HG02870 (cell line): ENCODE data around the gene GPR183.

Source experiments
- ATAC-seq: cut with Tn5 transposase; IDR thresholded peaks from one replicate; pipeline ENCODE4 v1.9.1; 2021; ENCODE audit warnings: mild to moderate bottlenecking, moderate library complexity; ENCODE audit not compliant: unreplicated experiment

Gene GPR183

DNA sequence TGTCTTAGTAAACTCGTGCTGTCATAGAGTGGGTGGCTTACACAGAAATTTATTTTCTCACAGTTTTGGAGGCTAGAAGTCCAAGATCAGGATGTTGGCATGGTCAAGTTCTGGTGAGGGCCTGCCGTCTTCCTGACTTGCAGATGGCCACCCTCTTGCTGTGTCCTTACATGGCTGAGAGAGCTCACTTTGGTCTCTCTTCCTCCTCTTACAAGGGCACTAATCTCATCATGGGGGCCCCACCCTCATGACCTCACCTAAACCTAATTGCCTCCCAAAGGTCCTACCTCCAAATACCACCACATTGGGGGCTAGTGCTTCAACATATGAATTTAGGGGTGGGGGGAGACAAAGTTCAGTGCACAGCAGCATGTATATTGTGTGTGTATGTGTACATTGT, 34.7 kb downstream of the GPR183 start:
- no peak for ATAC-seq

DNA sequence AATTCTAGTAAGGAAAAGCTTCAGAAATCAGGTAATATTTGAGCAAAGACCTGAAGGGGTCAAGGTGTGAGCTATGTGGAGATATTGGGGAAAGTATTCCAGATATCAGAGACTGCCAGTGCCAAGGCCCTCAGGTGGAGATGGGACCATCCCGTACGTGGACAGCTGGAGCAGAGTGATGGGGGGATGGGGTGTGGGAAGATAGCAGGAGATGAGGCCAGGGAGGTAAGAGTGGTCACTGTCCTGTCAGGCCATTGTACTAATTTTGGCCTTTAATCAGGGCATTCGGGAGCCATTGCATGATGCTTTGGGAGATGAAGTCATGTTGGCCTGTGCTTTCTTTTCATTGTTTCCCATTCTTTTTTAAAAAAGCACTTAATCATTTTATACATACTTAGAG, 36.0 kb downstream of the GPR183 start:
- no peak for ATAC-seq

DNA sequence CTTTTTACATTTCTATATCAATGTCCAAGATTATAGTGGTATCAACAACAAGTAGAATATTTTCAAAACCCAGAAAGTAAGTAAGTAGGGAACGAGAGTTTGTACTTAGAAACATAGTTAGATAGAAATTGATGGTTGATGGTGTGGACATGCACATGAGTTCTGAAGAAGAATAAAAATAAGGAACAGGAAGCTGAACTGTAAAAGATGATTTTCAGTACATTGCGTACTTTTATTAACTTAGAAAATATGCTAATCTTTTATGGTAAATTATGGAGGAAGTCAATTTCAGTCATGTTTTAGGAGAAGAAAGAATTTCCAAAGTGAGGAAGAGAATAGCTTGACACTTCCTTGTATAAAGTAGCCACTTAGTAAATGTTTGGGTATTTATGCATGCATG, 36.7 kb downstream of the GPR183 start:
- no peak for ATAC-seq

DNA sequence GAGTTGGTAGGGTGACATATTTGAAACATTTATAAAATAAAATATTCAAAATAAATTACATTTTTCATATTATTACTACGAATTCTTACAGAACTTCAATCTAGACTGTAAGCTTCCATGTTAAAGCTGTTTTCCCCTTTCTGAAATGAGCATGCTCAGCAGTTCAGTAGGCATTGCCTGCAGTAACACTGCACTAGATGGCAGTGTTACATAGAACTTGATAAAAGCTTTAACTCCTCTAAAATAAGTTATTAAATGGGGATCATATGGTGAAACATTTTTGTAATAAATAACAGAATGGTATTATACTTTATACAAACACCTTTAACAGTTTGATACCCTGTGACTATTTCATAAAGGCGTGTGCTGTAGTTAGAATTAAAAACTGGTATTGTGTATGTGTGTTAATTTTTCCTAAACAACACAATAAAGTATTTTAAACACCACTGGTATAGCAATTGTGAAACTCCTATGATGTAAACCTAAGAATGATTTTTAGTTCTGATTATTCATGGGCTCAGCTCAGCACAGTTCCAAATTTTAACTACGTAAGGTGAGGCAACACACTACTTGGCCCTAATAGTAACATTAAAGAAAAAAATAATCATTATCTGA, 37.5 kb downstream of the GPR183 start:
- ATAC-seq: peak; percentile 74

DNA sequence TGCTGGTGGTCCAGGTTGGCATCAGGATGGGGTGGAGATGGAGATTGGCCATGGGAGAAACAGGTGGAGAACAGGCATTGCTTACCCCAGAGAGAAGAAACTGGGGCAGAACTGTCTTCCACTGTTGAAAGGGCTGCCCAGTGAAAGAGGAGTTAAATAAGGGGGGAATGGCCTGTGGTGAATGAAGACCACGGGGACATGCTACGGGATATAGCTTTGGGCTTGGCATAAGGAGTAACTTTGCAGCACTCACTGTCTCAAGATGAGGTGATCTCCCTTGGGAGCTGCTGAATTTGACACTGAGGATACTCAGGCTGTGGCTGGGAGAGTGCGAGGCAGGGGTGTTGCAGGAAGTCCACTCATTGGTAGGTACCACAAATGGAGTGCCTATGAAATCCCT, 38.4 kb downstream of the GPR183 start:
- ATAC-seq: no peak

DNA sequence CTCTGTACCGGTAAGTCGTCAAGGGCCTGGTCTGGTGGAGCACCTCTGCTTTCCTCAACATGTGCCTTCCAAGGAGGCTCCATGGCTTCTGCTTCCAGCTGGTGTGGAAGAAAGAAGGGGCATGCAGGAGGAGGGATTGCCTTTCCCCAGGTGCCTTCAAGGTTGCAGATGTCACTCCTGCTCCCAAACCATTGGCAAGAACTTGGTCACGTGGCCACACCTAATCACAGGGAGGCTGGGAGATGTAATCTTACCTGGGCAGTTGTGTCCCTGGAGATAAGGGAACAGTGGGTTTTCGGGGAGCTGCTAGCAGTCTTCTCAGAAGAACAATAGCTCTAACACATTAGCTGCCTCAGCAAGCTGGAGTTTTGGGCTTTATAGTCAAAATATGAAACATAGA, 39.3 kb downstream of the GPR183 start:
- no peak for ATAC-seq

DNA sequence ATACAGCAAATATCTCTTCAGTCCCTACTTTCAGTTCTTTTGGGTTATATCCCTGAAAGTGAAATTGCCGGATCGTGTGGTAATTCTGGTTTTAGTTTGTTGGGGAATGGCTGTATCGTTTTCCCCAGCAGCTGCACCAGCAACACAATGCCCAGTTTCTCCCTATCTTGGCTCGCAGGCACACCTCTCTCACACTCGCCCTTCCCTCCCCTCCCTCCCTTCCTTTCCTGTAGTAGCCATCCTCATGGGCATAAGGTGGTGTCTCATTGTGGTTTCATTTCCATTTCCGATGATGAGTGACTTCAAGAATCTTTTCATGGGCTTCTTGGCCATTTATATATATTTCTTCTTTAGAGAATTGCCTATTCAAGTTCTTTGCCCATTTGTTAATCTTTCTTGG, 40.4 kb downstream of the GPR183 start:
- ATAC-seq: no peak

DNA sequence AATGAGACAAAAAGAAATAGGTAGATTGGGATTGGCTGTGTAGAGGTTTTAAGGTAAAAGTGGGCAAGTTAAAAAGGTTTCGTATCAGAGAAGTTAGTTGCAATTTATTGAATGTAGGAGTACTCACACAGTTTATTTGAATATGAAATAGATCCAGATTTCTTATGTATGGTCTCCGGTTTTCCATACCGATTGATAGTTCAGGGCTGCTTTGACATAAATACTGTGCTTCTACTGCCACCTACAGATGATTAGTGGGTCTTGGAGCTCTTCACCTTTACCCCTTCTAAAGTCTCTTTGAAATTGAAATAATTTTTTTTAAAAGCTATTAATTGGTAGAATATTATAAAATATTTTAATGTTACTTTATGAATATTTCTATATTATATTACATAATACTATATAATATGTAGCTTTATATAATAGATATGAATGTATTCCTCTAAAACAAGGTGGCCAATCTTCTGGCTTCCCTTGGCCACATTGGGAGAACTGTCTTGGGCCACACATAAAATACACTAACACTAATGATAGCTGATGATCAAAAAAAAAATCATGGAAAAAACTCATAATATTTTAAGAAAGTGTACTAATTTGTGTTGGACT, 41.3 kb downstream of the GPR183 start:
- peak; percentile 45 for ATAC-seq

DNA sequence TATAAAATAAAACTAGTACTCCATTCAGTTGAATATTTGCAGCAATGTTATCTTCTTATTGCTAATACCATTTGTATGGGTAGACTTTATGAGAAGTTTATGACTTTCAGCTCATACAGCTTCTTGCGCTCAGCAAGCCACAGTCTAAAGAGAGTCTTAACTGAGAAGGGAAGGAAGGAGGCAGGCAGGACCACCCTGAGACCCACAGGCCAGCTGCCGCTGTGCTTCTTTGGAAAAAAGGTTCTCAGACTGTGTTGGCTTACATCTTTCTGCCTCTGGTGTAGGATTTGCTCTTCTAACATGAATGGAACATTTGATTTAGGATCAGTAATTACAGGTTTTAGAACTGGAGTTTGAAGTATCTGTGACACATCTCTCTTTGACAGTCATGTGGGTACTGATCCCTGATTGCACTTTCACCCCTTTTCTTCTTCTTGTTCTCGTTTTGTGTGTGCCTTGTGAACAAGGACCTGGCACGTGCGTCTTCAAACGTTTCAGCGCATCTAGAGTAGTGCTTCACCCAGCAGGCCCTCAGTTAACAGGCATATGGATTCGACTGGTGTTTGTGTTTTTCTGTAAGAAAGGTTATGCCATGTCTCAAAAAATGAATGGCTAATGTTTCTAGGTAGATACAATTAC, 41.9 kb downstream of the GPR183 start:
- no peak for ATAC-seq

DNA sequence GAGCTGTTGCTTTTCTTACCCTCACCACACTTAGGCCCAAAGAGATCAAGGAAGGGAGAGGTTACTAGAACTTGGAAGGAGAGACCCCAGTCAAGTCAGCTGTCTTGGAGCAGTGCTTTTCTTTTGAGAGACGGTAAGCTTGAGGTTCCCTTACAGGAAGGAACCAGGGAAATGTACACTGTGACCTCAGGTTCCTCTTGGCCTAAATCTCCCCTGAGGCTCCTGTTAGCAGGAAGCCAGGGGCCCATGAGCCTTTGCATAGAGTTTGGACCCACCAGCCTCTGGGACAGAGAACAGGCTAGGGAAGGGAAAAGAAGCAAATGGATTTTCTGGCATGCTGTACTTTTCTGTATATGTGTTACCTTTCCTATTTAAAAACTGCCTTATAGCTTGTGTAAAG, 43.1 kb downstream of the GPR183 start:
- ATAC-seq: no peak

DNA sequence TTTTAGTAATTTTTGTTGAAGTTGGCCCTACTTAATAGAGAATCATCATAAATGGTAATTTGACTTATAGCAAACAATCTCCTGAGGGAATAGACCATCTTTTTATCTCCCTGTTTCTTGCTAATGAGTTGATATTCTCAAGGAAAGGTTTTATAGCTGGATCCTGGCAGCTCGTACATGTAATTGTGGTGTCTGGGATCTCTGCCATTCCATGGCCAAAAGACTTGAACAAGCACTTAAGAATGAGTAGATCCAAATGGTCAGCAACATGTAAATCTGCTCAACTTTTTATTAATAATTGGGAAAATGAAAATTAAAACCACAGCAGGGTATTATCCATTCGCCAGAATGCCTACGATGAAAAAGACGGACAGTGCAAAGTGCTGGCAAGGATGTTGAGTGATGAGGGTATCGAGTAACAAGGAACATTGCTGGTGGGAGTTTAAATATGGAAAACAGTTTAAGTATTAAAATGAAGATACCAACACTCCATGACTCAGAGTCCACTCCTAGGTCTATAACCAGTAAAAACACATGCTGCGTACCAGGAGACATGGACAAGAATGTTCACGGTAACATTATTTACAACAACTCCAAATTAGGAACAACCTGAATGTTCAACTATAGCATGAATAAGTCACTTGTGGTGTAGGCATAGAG, 43.9 kb downstream of the GPR183 start:
- no peak for ATAC-seq

DNA sequence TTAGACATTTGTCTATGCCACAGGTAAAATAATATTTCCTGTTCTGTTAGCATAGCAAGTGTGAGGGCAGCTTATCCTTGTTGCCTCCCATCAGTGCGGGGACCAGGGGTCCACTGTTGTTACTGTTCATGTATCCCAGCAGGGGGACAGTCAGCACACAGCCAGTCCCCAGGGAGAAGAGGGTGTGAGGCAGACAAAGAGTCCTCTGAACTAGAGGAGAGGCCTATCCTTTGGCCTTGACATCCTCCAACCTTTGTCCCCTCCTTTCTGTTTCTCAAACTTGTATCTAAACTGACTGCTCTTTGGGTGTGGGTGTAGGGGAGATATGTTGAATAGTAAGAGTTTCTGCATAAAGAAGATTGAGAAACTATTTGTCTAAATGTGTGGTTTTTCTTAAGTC, 46.1 kb downstream of the GPR183 start:
- no peak for ATAC-seq

DNA sequence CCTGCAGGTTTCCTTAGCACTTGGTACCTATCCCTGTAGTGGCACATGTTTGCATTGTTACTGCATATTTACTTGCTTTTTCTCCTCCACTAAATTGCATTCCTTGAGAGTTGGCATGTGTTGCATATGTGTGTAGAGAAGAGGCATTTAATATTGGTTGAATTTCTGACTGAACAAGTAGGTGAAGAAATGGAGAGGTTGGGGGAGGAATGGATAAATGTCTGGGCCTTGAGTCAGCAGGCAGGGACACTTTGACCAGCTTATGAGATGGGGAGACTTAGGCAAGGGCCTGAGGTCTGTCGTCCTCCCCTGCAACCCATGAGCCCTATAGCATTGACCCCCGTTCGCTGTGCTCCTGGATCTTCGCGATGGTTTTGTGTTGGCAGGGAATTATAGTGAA, 47.0 kb downstream of the GPR183 start:
- ATAC-seq: no peak

DNA sequence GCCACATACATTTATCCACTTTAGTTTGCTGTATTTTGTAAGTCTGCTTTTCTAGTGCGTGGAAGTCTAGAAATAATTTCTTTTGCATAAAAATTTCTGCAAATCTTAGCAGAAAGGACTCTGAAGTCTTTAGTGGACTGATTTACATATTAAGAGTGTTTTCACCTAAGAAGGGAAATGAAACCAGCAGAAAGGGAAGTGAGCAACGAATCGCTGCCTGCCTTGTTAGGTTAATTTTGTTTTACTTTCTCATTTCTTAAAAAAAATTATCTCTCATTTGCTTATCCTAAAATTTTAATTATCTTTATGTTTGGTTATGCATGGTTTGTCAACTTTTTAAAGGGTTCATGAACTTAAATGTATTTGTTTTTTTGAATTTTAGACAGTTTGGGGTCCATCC, 48.3 kb downstream of the GPR183 start:
- peak; percentile 48 for ATAC-seq

DNA sequence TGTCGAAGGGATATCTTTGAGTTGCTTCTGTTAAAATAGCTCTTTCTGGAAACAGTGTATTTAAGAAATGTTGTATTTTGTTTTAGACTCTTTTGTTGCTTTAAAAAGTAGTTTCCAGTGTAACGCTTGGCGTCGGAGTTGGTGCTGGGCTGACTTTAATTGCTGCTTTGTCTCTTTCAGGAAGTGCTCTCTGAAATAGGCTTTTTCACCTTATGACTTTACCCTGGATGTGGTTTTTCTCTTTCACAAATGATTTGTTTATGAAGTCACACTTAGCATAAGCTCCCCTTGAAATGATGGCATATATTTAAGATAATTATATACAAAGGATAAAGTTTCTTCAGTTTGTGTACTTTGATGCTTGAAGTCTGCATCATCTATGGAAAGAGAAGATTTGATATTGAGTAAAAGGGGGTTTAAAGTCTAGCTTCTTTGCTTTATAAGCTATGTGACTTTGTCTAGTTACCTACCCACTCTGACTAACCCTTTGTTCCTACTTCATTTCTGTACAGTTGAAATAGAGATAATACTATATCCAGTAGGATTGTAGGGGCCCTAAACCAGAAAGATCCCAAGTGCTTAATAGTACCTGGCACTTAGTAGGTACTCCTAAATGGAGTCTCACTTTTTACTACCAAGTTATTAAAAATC, 48.9 kb downstream of the GPR183 start, which contains the start of gene GPR18:
Gene GPR18, minus strand, starts transcription at position 170 of the 651 bp plus-strand sequence. CDS start 2,507 bp downstream, outside the sequence.
- peak; percentile 94 for ATAC-seq

DNA sequence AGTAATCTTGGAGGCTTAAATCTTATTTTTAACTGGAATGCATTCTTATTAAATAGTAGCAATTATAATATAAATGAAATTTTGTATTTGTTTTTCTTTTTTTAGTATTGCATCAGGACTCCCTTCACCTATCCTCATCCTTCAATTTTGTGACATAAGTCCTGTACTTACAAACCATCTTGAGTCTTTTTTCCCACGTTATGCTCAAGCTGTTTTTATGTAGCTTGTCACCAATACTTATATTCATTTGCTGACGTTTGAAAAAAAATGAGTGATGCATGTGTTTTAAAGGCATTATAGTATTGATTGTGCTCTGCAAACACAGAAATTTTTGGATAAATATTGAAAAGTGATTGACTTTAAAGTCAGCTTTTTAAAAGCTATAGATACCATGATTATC, 49.9 kb downstream of the GPR183 start:
- no peak for ATAC-seq

DNA sequence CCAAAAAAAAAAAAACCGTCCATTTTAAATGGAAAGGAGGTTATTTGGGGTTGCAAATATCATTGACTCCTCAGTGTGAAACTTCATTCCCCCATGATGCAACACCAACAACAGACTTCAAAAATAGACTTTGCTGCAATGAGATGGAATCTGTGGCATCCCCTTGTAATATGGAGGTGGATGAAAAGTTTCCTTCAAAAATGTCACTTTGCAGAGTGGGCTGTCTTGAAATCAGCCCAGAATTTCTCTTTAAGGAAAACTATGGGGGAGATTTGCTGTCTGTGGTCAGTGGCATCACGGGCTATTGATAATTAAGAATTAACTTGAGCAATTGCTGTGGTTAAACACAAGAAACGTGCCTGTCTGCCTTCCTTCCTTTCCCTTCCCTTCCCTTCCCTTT, 50.5 kb downstream of the GPR183 start:
- no peak for ATAC-seq

DNA sequence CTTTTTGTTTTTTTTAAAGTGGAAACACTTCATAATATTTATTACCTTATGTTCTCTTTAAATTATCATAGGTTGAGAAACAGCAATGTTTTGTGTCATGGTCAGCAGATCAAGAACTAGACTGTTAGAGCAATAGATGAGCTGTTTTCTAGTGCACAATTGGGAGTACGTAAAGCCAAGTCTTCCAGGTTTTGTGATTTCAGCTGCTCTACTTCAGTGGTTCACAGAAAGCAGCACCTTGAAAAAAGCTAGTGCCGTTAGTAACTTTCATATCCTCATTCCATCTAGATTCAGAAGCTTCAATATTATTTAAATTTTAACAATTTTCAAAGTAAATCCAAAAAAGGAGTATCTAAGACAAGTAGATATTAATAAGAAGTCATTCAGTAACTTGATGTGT, 50.9 kb downstream of the GPR183 start:
- ATAC-seq: no peak

DNA sequence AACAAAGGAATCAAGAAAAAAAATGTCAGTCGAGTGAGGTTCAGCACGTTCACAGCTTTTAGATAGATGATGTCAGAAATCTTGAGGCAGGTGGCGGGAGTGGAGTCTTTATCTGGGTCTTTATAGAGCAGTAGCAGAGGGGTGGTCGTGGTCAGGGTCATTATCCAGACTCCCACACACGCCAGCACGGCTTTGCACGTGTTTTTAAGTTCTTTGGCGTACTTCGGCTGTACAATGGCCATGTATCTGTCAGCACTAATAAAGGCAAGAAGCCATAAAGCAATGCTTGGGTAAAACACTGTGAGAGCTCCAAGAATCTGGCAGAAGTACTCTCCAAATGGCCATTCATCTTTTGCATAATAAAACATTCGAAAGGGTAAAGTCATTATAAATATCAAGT, 51.9 kb downstream of the GPR183 start:
- no peak for ATAC-seq

DNA sequence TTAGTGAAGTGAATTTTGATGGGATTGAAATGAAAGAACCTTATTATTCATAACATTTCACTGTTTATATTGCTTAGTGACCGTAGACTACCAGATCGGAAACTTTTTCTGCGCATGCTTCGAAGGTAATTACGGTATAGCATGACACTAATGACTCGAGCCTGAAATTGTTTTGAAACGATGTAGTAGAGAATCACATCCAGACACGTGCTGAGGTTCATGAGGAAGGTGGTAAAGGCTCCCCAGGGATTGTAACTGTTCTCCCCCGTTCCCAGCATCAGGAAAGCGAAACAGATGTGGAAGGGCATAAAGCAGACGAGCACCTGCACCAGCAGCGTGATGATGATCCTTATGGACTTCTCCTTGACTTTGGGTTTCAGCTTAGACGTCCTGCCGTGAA, 52.4 kb downstream of the GPR183 start:
- ATAC-seq: no peak

DNA sequence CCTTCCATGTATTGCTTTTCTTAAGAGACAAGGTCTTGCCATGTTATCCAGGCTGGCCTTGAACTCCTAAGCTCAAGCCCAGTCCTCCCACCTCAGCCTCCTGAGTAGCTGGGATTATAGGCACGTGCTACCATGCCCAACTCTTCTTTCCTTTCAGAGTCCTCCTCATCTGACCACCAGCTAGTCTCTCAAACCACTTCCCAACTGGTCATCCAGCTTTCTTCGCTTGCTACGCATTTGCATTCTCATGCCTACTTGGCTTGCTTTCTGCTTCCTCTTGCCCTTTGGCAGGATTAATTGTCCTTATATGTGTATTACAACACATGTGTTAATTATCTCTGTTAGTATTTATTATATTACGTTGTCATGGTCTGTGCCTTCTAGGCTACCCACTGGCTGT, 55.3 kb downstream of the GPR183 start:
- ATAC-seq: no peak
